Mucosa of descending colon (tissue), 3 donors: ENCODE measurements around the gene CLEC4F. TPM values are rescaled to one million over a fixed set of nuclear protein-coding genes. Genes with fewer than 3 reads are reported as not detected.

Experiments used
- ATAC-seq: fragments of 200-7000 bp; cut with Tn5 transposase; one replicate; pipeline ENCODE4 v1.9.1; 2020; ENCODE audit warnings: mild to moderate bottlenecking, moderate library complexity
- DNase-seq, 3 donors: peaks; one replicate each; pipeline ENCODE4 v3.0.0-alpha.2; 2020
- H3K36me3 ChIP-seq: fragments of 200-600 bp; one replicate; pipeline ENCODE4 v1.8.0; 2021; ENCODE audit warnings: low read depth, mild to moderate bottlenecking
- H3K4me1 ChIP-seq: fragments of 200-600 bp; one replicate; pipeline ENCODE4 v1.8.0; 2021; ENCODE audit warnings: low read depth, mild to moderate bottlenecking
- H3K4me3 ChIP-seq: fragments of 200-600 bp; one replicate; pipeline ENCODE4 v1.8.0; 2021; ENCODE audit warnings: mild to moderate bottlenecking
- H3K9me3 ChIP-seq: fragments of 200-600 bp; one replicate; pipeline ENCODE4 v1.8.0; 2021; ENCODE audit warnings: mild to moderate bottlenecking
- CTCF ChIP-seq: fragments of 200-600 bp; IDR thresholded peaks from one replicate; pipeline ENCODE4 v1.8.0; 2022; ENCODE audit warnings: antibody characterized with exemption, mild to moderate bottlenecking
- intact Hi-C, 2 donors: fragments of 100-400 bp; cut with DNase I in 1 of 2; cut with micrococcal nuclease in 1 of 2; formaldehyde crosslinking; loops; one replicate each; pipeline versions ENCODE4 v1.11.0 to v1.11.1; 2022; cut with DNase I, micrococcal nuclease
- total RNA-seq, 3 donors: library from RNA; stranded (reverse); fragmentation: NEBNext Ultra II Directional in 2 of 3; extraction: Animal tissue kit (Norgen Biotek cat#: 25700) in 2 of 3; gene quantifications; one replicate each; pipeline versions ENCODE4 v1.2.1 to v1.2.4, GENCODE V29; 2021 to 2023
- donor health status: DM: no; HTN: no; CAD: no; lungs with moderate emphysema.
- donor health status: DM: no; HTN: no; CAD: no.
- donor health status: DM: no; HTN: yes; CAD: no.

CLEC4F gene
- total RNA-seq, 3 donors from 2014 or later: 0.14 to 0.19 TPM; not detected in 1

GRCh38 chr2:70830366-70830765 is 10.0 kb upstream of the CLEC4F start:
- ATAC-seq (no peak), DNase-seq (no peak)
- Histone ChIP-seq H3K4me1 (no peaks in the 10 kb centered on the region), H3K4me3 (no peak overlapping the region), H3K36me3 (no peaks in the 10 kb centered on the region), H3K9me3 (no peaks in the 10 kb centered on the region)
- intact Hi-C loops: no loop called here
- no peak for TF ChIP-seq CTCF

- TF ChIP-seq CTCF: no peak
- no peak for DNase-seq
- Histone ChIP-seq H3K36me3 (no peaks in the 10 kb centered on the region), H3K9me3 (no peaks in the 10 kb centered on the region), H3K4me1 (no peaks in the 10 kb centered on the region), H3K4me3 (no peak overlapping the region)
- ATAC-seq: no peak
- intact Hi-C loops: no loop called here
Measured at GRCh38 chr2:70829916-70830315, 9.5 kb upstream of the CLEC4F start.

GRCh38 chr2:70828914-70829824 is 8.8 kb upstream of the CLEC4F start:
- H3K9me3 ChIP-seq: no peaks in the 10 kb centered on the region
- intact Hi-C loops: no loop called here
- no peak overlapping the region for H3K4me3 ChIP-seq
- TF ChIP-seq CTCF: no peak
- no peaks in the 10 kb centered on the region for H3K36me3 ChIP-seq
- ATAC-seq: no peak
- no peaks in the 10 kb centered on the region for H3K4me1 ChIP-seq
- no peak for DNase-seq

GRCh38 chr2:70828115-70828514 is 7.7 kb upstream of the CLEC4F start:
- intact Hi-C loops: no loop called here
- Histone ChIP-seq H3K36me3 (no peaks in the 10 kb centered on the region), H3K4me1 (no peaks in the 10 kb centered on the region), H3K9me3 (no peaks in the 10 kb centered on the region), H3K4me3 (no peak overlapping the region)
- no peak for TF ChIP-seq CTCF
- no peak for DNase-seq
- ATAC-seq: no peak

- no peaks in the 10 kb centered on the region for H3K9me3 ChIP-seq
- TF ChIP-seq CTCF: no peak
- intact Hi-C loops: no loop called here
- H3K4me1 ChIP-seq: no peaks in the 10 kb centered on the region
- no peaks in the 10 kb centered on the region for H3K36me3 ChIP-seq
- no peak for DNase-seq
- H3K4me3 ChIP-seq: no peak overlapping the region
- no peak for ATAC-seq
Measured at GRCh38 chr2:70827388-70827787, 7.0 kb upstream of the CLEC4F start.
